HepG2 (cell line): Measurements from ENCODE around the gene GPX7.

Experiments
- CREB1 ChIP-seq, 2 experiments: fragments of 450-650 bp in 1 of 2; IDR thresholded peaks; 2 replicates each; pipeline ENCODE4 v1.6.1; 2016 to 2017; ENCODE audit warnings: control low read depth in 1 of 2, mild to moderate bottlenecking in 1 of 2, missing compliant biosample characterization in 1 of 2, missing genetic modification characterization in 1 of 2
- HNRNPK ChIP-seq: fragments of 200-400 bp; formaldehyde crosslinking; IDR thresholded peaks from 2 replicates; pipeline ENCODE4 v1.6.1; 2018; ENCODE audit warnings: low read length, low read depth, moderate library complexity, mild to moderate bottlenecking; ENCODE audit not compliant: poor library complexity, severe bottlenecking
- HNRNPLL ChIP-seq: fragments of 200-400 bp; formaldehyde crosslinking; IDR thresholded peaks from 2 replicates; pipeline ENCODE4 v1.6.1; 2017; ENCODE audit warnings: mild to moderate bottlenecking, low read depth, low read length; ENCODE audit not compliant: poor library complexity, severe bottlenecking
- PHF8 ChIP-seq: sonication (generic); formaldehyde crosslinking; IDR thresholded peaks from 2 replicates; pipeline ENCODE4 v1.5.0; 2020; ENCODE audit warnings: missing genetic modification reagents
- POLR2A ChIP-seq, 2 experiments: IDR thresholded peaks; 2 replicates each; pipeline ENCODE4 v1.6.1; 2011; ENCODE audit warnings: low read depth in 2 of 2, low read length in 2 of 2, mild to moderate bottlenecking in 1 of 2, moderate library complexity in 1 of 2; ENCODE audit not compliant: insufficient read depth in 1 of 2
- TGIF2 ChIP-seq: IDR thresholded peaks from 2 replicates; pipeline ENCODE4 v1.6.1; 2016; ENCODE audit warnings: control low read depth, missing compliant biosample characterization
- ZBTB7A ChIP-seq: sonication (generic); formaldehyde crosslinking; IDR thresholded peaks from 2 replicates; pipeline ENCODE4 v1.8.0; 2022; ENCODE audit warnings: mild to moderate bottlenecking, missing genetic modification reagents
- ZNF124 ChIP-seq: sonication (generic); formaldehyde crosslinking; IDR thresholded peaks from 2 replicates; pipeline ENCODE4 v1.4.0; 2020; ENCODE audit warnings: missing genetic modification reagents
- ZNF235 ChIP-seq: sonication (generic); formaldehyde crosslinking; IDR thresholded peaks from 2 replicates; pipeline ENCODE4 v1.8.1; 2023; ENCODE audit warnings: mild to moderate bottlenecking, missing genetic modification reagents, borderline replicate concordance
- TF ChIP-seq, protein P1 (sequence below): IDR thresholded peaks from 2 replicates; pipeline ENCODE4 v1.6.1; 2012; ENCODE audit warnings: inconsistent platforms
- TF ChIP-seq, protein P2 (sequence below): sonication (generic); formaldehyde crosslinking; IDR thresholded peaks from 2 replicates; pipeline ENCODE4 v1.9.0; 2021; ENCODE audit warnings: missing genetic modification reagents, borderline replicate concordance

DNA sequence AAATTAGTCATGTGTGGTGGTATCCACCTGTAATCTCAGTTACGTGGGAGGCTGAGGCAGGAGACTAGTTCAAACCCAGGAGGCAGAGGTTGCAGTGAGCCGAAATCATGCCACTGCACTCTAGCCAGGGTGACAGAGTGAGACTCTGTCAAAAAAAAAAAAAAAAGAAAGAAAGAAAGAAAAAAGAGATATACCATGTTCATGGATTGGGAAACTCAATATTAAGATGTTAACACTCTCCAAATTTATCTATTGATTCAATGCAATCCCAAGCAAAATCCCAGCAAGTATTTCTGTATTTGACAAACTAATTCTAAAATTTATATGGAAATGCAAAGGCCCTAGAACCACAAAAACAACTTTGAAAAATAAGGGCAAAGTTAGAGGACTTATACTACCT is 19.8 kb downstream of the GPX7 start:
- TF ChIP-seq HNRNPK (no peak), PHF8 (CRISPR knock-in tag) (no peak), ZNF235 (CRISPR knock-in tag) (no peak), TGIF2 (no peak), ZNF124 (no peak), ZBTB7A (CRISPR knock-in tag) (no peak), POLR2A (IDR thresholded peaks at IDR 0.05; ENCODE audit: insufficient read depth in 1 of 2, low read depth in 2 of 2, low read length in 2 of 2) (no peak), HNRNPLL (no peak), CREB1 (IDR thresholded peaks at IDR 0.05) (no peak), CREB1 (CRISPR knock-in tag; IDR thresholded peaks at IDR 0.05) (no peak)
- TF ChIP-seq, protein P1, sequence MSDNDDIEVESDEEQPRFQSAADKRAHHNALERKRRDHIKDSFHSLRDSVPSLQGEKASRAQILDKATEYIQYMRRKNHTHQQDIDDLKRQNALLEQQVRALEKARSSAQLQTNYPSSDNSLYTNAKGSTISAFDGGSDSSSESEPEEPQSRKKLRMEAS = no peak
- TF ChIP-seq, protein P2, sequence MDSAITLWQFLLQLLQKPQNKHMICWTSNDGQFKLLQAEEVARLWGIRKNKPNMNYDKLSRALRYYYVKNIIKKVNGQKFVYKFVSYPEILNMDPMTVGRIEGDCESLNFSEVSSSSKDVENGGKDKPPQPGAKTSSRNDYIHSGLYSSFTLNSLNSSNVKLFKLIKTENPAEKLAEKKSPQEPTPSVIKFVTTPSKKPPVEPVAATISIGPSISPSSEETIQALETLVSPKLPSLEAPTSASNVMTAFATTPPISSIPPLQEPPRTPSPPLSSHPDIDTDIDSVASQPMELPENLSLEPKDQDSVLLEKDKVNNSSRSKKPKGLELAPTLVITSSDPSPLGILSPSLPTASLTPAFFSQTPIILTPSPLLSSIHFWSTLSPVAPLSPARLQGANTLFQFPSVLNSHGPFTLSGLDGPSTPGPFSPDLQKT (CRISPR knock-in tag) = no peak
